Right lobe of liver (tissue), 6 donors: ENCODE results near the gene BDH1. TPM values are rescaled to one million over a fixed set of nuclear protein-coding genes. Genes with fewer than 3 reads are reported as not detected.

Source experiments
- ATAC-seq, 4 donors: fragments of 200-7000 bp; cut with Tn5 transposase; one replicate each; pipeline ENCODE4 v1.9.1; 2020; ENCODE audit warnings: mild to moderate bottlenecking in 4 of 4, moderate library complexity in 4 of 4
- DNase-seq, 3 donors: peaks; one replicate each; pipeline ENCODE4 v3.0.0-alpha.2; 2020
- H3K27ac ChIP-seq, 3 donors: fragments of 200-600 bp; one replicate each; pipeline ENCODE4 v1.8.0; 2022
- H3K27me3 ChIP-seq, 2 donors: fragments of 200-600 bp; one replicate each; pipeline ENCODE4 v1.8.0; 2022
- H3K36me3 ChIP-seq, 4 donors: fragments of 200-600 bp; sonication (generic) in 1 of 4; one replicate each; pipeline versions ENCODE4 v1.5.1 to v1.8.0; 2017 to 2022; ENCODE audit warnings: control low read depth in 1 of 4
- H3K4me1 ChIP-seq, 4 donors: fragments of 200-600 bp; sonication (generic) in 1 of 4; one replicate each; pipeline versions ENCODE4 v1.5.1 to v1.8.0; 2017 to 2022; ENCODE audit warnings: control low read depth in 1 of 4
- H3K4me3 ChIP-seq, 3 donors: fragments of 200-600 bp; one replicate each; pipeline ENCODE4 v1.8.0; 2022
- H3K9me3 ChIP-seq, 4 donors: fragments of 200-600 bp; sonication (generic) in 1 of 4; one replicate each; pipeline versions ENCODE4 v1.5.1 to v1.8.0; 2017 to 2022; ENCODE audit warnings: control low read depth in 1 of 4
- CTCF ChIP-seq, 4 donors: fragments of 200-600 bp in 3 of 4; fragments of 450-650 bp in 1 of 4; IDR thresholded peaks; one replicate each; pipeline versions ENCODE4 v1.5.1 to v1.8.0; 2016 to 2022; ENCODE audit warnings: antibody characterized with exemption in 4 of 4, mild to moderate bottlenecking in 2 of 4
- POLR2A ChIP-seq: fragments of 450-650 bp; IDR thresholded peaks from one replicate; pipeline ENCODE4 v1.6.1; 2017; ENCODE audit warnings: antibody characterized with exemption, mild to moderate bottlenecking
- WGBS: methylation state at CpG from one replicate; pipeline ENCODE4 v1.1.6; 2018; ENCODE audit warnings: low coverage, low lambda C conversion rate; ENCODE audit not compliant: insufficient coverage; ENCODE audit errors: missing lambda C conversion rate; 5-methylcytosine and 5-hydroxymethylcytosine counted together
- intact Hi-C, 2 donors: fragments of 100-400 bp; cut with DNase I; formaldehyde crosslinking; loops; one replicate each; pipeline versions ENCODE4 v1.11.2 to v1.14.1; 2022
- total RNA-seq, 6 experiments: library from RNA; depleted of rRNA in 2 of 6; stranded (reverse); fragments of >200 nt in 2 of 6; fragmentation: NEBNext Ultra II Directional in 3 of 6; extraction: Animal tissue kit (Norgen Biotek cat#: 25700) in 3 of 6; gene quantifications; one replicate each; pipeline versions ENCODE4 v1.1.0 to v1.2.4, GENCODE V29; 2016 to 2023
- donor health status: DM: no; HTN: yes; CAD: no.
- donor health status: DM: no; HTN: no; CAD: no.
- donor health status: DM: no; HTN: no; CAD: no.
- donor health status: DM: no; HTN: yes; CAD: no.
- donor health status: DM: no; HTN: yes; CAD: no.

Gene BDH1
- total RNA-seq, 6 experiments from 2014 or later = 65.5 to 366 (median 233) TPM

GRCh38 chr3:197546307-197547085 is 9.3 kb downstream of the BDH1 start:
- no peak for ATAC-seq
- Histone ChIP-seq H3K4me3 (no peak overlapping the region), H3K4me1 (peaks cover 0 to 11% (median 0%) of the 10 kb centered on the region in 4 donors), H3K36me3 (peaks cover 0 to 39% (median 11%) of the 10 kb centered on the region in 4 donors), H3K27ac (no peak overlapping the region), H3K9me3 (no peaks in the 10 kb centered on the region), H3K27me3 (no peaks in the 10 kb centered on the region)
- no peak for DNase-seq
- TF ChIP-seq CTCF (IDR thresholded peaks at IDR 0.05) = no peak
- 89% methylated on average over 5 of the region's 10 CpGs for WGBS
- intact Hi-C loops = no loop called here

- Histone ChIP-seq H3K27ac (no peak overlapping the region), H3K4me1 (peaks cover 0 to 11% (median 0%) of the 10 kb centered on the region in 4 donors), H3K4me3 (no peak overlapping the region), H3K27me3 (no peaks in the 10 kb centered on the region), H3K36me3 (peaks cover 0 to 39% (median 11%) of the 10 kb centered on the region in 4 donors), H3K9me3 (no peaks in the 10 kb centered on the region)
- 59% methylated on average over 5 of the region's 5 CpGs for WGBS
- DNase-seq (no peak), ATAC-seq (no peak)
- intact Hi-C loops = no loop called here
- TF ChIP-seq POLR2A (no peak), CTCF (IDR thresholded peaks at IDR 0.05) (no peak)
Measured at GRCh38 chr3:197545571-197545970, 10.2 kb downstream of the BDH1 start.

GRCh38 chr3:197545101-197545500 is 10.7 kb downstream of the BDH1 start:
- no peaks in the 10 kb centered on the region for H3K9me3 ChIP-seq
- no peak for ATAC-seq
- TF ChIP-seq CTCF (IDR thresholded peaks at IDR 0.05) (no peak), POLR2A (no peak)
- intact Hi-C loops = no loop called here
- no peak overlapping the region for H3K4me3 ChIP-seq
- peaks cover 0 to 11% (median 0%) of the 10 kb centered on the region in 4 donors for H3K4me1 ChIP-seq
- no peaks in the 10 kb centered on the region for H3K27me3 ChIP-seq
- DNase-seq = no peak
- no peak overlapping the region for H3K27ac ChIP-seq
- 95% methylated on average over 9 of the region's 9 CpGs for WGBS
- H3K36me3 ChIP-seq = peaks cover 0 to 39% (median 11%) of the 10 kb centered on the region in 4 donors

- H3K27ac ChIP-seq = no peak overlapping the region
- peaks cover 0 to 7% (median 0%) of the 10 kb centered on the region in 4 donors for H3K4me1 ChIP-seq
- no peaks in the 10 kb centered on the region for H3K9me3 ChIP-seq
- no peak overlapping the region for H3K4me3 ChIP-seq
- DNase-seq (peak in 2 of 3 donors; percentile 54 to 66), ATAC-seq (peak; percentile 49 to 69 (median 61))
- no peaks in the 10 kb centered on the region for H3K27me3 ChIP-seq
- no peak for TF ChIP-seq POLR2A
- no peak for TF ChIP-seq CTCF (IDR thresholded peaks at IDR 0.05)
- 67% methylated on average over 8 of the region's 18 CpGs for WGBS
- intact Hi-C loops = no loop called here
- H3K36me3 ChIP-seq = peaks cover 0 to 53% (median 19%) of the 10 kb centered on the region in 4 donors
Measured at GRCh38 chr3:197542741-197543454, 12.9 kb downstream of the BDH1 start.
